GM18867 (cell line): ENCODE data around the gene MGLL.
A peak's percentile ranks its signal among the peaks of the same experiment; 100 is the strongest.

Experiments
- ATAC-seq: cut with Tn5 transposase; IDR thresholded peaks from one replicate; pipeline ENCODE4 v1.9.1; 2021; ENCODE audit warnings: mild to moderate bottlenecking, moderate library complexity; ENCODE audit not compliant: unreplicated experiment

Gene MGLL

DNA sequence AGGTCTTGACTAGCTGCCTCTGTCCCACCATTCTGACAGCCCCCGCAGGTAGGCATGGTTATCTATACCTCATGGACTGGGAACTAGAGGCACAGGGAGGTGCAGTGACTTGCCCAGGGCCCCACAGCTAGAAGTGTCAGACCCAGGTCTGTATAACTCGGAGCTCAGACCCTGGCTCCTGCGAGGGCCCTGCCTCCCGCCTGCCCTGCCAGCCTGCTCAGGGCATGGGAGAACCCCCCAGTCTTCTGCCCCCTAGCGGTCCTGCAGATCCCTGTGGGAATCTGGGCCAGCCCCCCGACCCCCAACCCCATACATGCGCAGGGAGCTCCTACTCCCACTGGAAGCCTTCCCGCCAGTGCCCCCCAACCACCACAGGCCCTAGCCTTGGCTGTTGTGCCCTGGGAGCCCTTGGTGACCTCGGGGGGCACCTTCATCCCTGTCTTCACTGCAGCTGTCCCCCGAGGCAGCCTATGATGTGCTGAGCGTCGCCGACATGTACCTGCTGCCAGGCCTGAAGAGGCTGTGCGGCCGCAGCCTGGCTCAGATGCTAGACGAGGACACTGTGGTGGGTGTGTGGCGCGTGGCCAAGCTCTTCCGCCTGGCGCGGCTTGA lies 142.7 kb downstream of the MGLL start:
- no peak for ATAC-seq

DNA sequence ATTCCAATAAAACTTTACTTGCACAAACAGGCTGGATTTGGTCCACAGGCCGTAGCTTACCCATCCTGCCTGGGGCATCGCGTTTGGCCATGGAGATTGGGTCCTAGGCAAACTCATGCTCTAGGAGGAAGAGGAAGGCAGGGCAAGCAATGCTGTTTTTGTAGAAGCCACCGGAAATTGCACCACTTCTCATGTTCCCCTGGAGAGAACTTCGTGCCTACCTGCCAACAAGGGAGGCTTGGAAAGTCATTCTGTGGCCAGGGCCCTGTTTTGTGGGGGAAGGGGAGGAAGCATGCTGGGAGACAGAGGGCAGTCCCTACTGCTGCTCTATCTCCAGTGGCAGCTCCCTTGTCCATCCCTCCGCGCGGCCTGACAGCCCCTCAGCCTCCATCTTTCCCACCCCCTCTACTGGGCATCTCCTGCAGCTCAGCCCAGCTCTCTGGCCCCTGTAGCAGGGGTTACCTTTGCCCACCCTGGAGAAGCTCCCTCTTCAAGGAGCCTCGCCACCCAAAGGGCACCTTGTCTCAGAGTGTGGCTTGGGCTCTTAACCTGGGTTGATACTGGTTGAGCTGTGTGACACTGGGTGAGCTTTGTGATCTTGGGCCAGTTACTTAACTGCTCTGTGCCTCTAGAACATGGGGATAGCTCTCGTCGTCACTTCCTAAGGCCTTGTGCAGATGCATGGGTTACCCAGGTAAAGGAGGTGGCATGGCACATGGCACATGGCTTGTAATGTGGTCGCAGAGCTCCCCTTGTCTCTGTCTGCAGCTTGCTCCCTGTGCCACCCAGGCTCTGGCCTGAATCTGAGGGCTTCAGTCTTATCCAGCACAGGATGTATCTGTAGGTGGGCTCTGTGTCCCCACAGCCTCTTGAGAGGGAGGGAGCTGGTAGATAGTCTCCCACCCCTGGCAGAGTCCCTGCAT lies 143.4 kb downstream of the MGLL start:
- ATAC-seq, result no peak

DNA sequence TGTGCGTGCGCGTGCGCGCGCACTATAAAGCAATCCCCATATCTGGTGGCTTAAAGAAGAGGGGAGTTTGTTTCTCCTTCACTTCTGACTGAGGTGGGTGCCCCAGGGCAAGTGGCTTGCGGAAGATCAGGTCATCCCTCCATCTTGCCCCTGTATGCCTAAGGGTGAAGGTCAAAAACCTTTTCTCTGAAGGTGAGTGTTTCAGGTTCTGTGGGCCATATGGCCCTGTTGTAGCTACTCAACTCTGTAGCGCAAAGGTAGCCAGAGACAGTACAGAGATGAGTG lies 144.1 kb downstream of the MGLL start:
- no peak for ATAC-seq

DNA sequence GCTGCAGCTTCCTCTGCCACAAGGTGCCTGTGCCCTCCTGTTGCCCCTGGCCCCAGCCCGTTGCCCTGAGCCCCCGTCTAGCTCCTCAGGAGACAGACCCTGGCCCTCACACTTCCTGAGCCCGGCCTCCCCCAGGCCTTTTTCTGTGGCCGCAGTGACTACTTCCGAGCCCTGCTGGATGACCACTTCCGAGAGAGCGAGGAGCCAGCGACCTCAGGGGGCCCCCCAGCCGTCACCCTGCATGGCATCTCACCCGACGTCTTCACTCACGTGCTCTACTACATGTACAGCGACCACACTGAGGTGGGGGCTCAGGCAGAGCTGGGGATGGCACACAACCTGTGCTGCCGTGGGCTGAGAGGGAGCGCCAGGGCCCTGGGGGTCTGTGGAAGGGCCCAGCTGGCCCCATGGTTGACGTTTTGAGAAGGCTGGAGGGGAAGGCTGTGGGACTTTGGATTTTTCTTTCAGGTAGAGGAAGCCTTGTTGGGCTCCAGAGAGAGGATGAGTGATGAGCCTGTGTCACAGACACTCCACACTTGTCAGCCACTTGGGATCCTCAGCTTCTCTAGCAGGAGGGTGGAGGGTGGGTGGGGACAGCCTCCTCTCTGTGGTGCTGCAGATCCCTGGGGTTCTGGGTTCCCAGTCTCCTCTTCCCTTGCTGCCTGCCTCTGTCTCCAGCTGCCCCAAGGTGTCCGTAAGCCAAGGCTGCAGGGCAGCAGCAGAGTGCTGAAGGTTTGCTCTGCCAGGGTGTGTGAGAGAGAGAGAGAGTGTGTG lies 144.6 kb downstream of the MGLL start:
- ATAC-seq, result no peak

DNA sequence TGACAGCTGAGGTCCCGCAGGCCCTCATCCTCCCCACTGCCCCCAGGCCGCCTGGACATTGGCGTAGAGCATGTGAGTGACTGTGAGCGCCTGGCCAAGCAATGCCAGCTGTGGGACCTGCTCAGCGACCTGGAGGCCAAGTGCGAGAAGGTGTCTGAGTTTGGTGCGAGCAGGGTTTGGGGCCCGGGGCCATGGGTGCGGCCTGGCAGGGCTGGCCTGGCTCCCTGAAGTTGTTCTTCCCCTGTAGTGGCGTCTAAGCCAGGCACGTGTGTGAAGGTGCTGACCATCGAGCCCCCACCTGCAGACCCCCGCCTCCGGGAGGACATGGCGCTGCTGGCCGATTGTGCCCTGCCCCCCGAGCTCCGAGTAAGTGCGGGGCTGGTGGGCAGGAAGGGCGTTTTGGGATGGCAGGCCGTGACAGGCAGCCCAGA lies 145.4 kb downstream of the MGLL start:
- ATAC-seq, result no peak

DNA sequence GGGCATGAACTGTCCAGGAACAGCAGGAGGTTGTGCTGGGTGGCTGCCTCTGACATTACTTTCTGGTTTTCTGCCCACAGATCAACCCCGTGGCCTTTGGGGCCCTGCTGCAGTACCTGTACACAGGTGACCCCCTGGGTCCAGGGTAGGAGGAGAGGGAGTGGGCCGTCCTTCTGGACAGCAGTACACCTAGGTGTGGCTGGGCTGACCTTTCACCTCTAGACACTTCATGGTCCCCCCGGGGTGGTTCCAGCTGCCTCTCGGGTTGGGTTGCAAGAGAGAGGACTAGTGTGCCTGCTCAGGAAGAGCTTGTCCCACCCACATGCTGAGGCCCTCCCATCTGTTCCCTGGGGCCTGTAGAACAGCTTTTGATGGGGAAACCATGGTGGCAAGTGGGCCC lies 145.9 kb downstream of the MGLL start:
- no peak for ATAC-seq

DNA sequence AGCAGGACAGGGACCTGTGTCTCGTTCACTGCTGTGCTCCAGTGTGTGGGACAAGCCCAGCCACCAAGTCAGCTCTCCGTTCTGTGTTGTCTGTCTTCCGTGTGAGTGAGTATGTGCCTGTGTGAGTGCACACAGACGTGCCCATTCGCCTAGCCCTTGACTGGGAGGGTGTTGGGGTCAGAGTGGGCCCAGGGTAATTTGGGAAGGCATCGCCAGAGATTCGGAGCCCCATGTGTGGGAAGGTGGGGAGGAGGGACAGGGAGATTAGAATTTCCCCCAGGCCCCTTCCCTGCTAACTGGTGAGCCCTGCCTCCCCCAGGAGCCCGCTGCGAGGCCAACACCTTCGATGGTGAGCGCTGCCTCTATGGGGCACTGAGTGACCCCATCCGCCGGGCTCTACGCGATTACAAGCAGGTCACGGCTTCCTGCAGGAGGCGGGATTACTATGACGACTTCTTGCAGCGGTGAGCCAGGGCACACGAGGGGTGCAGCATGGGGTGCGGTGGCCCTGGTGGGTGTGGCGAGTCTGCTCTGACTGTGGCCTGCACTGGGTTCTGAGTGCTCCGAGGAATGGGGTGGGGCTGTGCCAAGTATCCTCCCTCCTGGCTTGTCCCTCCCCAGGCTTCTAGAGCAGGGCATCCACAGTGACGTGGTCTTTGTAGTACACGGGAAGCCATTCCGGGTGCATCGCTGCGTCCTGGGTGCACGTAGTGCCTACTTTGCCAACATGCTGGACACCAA lies 146.5 kb downstream of the MGLL start:
- ATAC-seq, result no peak

DNA sequence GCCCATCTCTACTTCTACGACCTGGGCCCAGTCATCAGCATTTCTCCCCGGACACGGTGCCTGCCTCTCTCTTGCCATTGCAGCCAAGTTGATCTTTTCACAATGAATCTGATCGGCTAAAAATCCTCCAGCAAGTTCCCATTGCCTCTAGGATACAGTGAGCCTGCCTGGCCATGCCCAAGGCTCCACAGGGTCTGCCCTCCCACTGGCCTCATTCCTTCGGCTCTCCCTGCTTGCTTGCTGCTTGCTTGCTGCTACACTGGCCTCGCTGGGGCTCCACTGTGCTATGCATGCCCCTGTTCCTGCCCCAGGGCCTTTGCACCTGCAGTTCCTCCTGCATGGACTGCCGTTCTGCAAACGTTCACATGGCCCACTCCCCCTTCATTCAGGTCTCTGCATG lies 147.5 kb downstream of the MGLL start:
- ATAC-seq, result no peak

DNA sequence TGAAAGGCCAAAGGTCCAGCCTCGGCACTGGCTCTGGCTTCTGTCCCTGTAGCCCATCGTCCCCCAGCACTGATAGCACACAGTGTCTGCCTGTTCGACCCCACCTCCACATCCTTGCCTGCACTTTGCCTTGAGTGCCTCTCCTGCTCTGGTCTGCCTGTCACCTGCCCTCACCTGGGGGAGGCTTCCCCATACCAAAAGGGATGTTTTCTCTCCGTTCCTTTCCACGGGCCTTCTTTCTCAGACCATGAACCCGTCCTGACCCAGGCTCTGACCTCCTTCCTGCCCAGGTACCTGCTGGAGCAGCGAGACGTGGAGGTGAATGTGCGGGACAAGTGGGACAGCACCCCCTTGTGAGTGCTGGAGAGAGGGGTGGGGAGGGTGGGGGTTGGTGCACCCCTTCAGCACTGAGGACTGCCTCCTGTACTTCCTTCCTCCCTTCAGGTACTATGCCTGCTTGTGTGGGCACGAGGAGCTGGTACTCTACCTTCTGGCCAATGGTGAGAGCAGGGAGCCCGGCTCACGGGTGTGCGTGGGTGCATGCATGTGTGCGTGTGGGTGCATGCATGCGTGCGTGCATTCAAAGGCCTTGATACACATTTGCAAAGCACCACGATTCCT lies 148.1 kb downstream of the MGLL start:
- no peak for ATAC-seq

DNA sequence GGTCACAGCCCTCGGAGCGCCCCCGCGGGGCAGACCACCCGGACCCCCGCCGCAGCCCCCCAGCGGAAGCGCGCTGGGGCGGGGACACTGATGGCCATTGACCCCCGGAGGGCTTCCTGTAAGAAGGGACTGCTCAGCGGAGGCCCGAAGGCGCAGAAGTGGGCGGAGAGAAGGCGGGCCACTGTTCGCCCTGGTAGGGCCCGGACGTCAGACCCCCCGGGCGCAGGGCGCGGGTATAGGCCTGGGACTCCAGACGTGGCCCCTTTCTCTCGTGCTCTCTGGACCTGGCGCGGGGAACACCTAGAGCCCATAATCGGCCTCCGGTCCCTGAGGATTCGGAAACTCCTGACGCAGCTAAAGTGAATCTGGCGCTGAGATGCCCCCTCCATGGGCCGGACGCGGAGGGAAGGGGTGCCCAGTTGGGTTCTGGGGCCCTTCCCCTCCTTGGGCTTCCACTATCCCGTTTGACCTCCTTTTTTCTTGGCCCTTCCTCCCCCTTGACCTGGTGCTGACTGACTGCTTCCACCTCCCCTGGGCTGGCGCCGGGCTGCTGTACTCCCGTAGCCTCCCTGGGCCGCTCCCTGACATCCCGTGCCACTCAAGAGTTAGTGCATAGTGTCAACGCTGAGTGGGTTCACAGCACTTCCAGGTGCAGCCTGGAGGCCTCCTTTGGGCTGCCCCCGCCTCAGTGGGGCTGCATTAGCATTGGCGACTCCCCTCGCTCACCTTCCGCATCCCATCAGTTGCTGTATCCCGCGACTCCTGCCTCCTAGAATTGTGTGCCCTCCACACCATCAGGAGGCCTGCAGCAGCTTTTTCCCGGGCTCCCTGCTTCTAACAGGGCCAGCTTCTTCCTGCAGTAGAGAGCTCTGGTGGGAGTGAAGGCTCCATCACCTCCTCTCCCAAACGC lies 148.9 kb downstream of the MGLL start:
- peak; percentile 31 for ATAC-seq

DNA sequence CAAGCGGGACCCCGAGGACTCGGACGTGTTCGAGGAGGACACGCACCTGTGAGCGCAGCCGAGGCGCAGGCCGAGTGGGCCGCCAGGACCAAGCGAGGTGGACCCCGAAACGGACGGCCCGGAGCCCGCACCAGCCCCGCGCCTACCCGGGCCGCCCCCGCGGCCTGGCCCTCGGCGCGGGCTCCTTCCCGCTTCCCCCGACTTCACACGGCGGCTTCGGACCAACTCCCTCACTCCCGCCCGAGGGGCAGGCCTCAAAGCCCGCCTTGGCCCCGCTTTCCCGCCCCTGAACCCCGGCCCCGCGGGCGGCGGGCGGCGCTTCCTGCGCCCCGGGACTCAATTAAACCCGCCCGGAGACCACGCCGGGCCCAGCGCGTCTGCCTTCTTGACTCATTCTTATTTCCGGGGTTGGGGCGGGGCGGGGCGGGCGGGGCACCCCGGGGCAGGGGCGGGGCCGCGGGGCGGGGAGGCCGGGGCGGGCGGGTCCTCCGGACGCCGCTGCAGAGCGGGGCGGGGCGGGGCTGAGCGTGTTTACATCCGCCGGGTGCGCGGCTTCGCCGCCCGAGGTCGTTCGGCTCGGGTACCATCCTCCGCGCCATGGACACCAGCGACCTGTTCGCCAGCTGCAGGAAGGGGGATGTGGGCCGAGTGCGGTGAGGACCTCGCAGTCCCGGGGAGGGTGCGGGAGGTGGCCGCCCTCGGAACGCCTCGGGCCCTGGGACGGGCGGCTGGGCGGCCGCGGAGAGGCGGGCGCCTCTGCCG lies 149.7 kb downstream of the MGLL start, which contains the start of gene ABTB1:
TSS of gene ABTB1 (plus strand) at position 524 of the 762 bp plus-strand sequence. CDS start at position 598, 74 bp downstream.
- ATAC-seq, result peak; percentile 76

DNA sequence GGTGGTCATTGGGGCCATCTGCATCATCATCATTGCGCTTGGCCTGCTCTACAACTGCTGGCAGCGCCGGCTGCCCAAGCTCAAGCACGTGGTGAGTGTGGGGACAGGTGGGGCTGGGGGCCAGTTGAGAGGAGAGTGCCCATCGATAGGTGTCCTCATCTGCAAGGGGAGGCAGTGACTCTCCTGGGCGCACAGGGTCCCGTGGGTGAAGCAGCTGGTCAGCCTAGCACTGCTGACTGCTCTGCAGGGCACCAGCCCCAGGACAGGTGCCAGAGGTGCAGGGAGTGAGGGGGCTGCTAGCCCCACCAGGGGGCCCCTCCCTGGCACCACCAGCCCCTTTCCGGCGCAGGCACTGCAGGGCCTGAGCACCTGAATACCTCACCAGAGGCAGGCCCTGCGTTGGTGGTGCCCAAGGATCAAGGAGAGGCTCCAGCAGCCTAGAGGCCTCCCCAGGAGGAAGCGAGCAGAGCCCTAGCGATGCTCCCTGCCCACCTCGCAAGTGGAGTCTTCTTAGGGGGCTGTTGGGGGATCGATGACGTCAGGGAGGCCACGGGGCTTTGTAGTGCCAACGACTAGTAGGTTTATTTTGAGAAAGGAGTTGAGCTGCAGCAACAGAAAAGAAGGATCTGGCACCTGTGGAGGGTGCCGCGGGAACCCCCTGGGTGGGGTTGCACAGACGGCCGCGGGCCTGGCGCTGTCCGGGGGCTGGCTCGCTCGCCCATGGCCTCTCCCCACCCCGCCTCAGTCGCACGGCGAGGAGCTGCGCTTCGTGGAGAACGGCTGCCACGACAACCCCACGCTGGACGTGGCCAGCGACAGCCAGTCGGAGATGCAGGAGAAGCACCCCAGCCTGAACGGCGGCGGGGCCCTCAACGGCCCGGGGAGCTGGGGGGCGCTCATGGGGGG lies 150.5 kb downstream of the MGLL start:
- ATAC-seq, result peak; percentile 18

DNA sequence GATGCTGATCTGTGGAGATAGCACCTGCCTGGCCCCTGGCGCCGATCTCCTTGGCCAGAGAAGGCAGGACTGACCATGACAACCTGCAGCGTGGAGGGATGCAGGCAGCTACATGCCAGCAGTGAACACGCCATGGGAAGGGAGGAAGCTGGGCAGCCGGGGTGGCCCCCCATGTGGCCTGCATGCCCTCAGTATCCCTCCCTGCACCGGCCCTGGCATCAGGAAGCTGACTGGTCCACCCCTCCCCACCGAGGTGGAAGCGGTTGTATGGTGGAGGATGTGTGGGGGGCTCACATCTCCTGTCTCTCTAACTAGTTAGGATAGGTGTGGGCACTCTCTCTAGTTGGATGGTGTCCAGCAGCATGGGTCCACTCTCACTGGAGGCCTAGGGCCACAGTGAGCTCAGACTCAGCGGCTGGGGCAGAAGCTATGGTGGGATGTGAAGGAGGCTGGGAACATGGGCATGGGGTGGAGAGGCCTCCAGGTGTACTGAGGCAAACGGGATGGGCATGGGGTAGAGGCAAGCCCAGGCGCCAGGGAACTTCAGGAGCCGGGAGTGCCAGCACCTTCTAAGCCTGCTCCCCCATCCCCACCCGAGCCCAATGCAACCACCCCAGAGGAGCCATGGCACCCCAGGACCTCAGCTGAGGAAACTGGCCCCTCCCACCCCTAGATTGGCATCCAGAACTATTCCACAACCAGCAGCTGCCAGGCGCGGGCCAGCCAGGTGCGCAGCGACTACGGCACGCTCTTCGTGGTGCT lies 151.4 kb downstream of the MGLL start:
- no peak for ATAC-seq

DNA sequence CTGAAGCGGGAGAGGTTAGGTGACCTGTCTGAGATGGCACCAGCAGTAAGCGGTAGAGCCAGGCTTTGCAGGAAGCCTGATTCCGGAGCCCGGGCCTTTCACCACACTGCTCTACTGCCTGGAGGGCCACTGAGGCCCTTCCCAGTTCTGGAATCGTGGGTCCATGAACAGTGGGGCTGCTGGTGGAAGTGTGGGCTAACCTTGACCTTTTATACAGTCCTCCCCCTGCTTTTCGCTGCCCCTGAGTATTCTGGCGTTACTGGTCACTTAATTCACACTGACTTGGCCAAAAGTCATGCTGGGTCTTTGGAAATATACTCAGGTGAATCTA lies 152.1 kb downstream of the MGLL start:
- ATAC-seq, result no peak

DNA sequence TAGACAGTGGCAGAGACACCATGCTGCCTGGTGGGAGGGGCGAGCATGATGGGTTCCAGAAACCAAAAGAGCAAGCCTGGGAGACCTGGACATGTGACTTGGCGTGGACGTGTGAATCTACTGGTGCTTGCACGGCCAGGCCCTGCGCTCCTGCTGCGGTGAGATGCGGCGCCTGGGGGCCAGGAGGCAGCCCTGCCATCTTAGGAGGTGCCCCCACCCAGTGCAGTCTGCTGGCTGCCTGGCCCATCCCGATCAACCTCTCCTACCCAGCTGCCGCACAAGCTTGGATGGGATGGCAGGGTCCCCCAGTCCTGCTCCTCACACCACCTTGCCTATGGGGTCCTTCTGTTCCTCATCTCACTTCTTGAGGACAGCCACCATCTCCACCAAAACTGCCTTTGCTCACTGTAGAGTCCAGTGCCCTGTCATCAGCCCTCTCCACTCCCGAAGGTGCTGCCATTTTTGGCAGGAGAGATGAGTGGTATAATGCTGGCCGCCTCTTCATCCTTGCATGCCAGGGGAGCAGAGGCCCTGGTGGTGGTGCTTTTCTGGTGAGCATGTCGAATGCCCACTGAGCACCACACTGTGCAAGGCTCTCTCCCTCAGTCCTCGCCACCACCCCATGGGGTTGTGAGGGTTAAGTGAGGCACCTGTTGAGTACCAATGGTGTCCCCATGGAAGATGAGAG lies 152.6 kb downstream of the MGLL start:
- no peak for ATAC-seq

DNA sequence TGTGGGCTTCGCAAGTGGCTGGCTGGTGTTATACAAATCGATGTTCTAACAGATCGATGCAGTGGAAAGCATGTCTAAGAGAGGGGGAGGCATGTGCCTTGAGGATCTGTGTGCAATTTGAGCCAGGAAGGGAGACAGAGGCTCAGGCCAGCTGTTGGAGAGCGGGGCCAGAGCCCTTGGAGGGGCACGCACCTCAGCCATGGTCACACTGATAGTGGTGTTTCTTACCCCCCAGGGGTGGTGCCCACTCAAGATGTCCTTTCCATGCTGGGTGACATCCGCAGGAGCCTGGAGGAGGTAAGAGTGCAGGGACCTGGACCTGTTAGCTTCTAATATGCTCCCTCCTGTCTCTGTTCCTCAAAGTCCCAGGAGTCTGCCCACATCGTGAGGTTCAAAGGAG lies 153.4 kb downstream of the MGLL start:
- ATAC-seq, result no peak
